Loucy (cell line): ENCODE data around the gene ACHE.

Experiments used
- H2AFZ ChIP-seq: fragments of 200-600 bp; sonication (generic); 2 replicates; pipeline ENCODE4 v1.6.0; 2016; ENCODE audit warnings: antibody characterized with exemption, mild to moderate bottlenecking, low read length, moderate library complexity
- H3F3A ChIP-seq: fragments of 200-600 bp; 2 replicates; pipeline ENCODE4 v1.6.0; 2016; ENCODE audit warnings: antibody characterized with exemption, low read depth, mild to moderate bottlenecking
- H3K27me3 ChIP-seq: fragments of 200-600 bp; sonication (generic); 2 replicates; pipeline ENCODE4 v1.6.1; 2014; ENCODE audit warnings: low read length, mild to moderate bottlenecking; ENCODE audit not compliant: insufficient read depth, poor library complexity, severe bottlenecking
- H3K36me3 ChIP-seq: fragments of 200-600 bp; sonication (generic); 2 replicates; pipeline ENCODE4 v1.6.1; 2016; ENCODE audit warnings: low read length; ENCODE audit not compliant: insufficient read depth
- H3K4me1 ChIP-seq: fragments of 200-600 bp; sonication (generic); 2 replicates; pipeline ENCODE4 v1.5.1; 2014; ENCODE audit warnings: low read length, mild to moderate bottlenecking; ENCODE audit not compliant: insufficient read depth, poor library complexity, severe bottlenecking
- H3K4me2 ChIP-seq: fragments of 200-600 bp; sonication (generic); 2 replicates; pipeline ENCODE4 v1.6.0; 2014; ENCODE audit warnings: antibody characterized with exemption, low read length, low read depth, mild to moderate bottlenecking; ENCODE audit not compliant: poor library complexity, severe bottlenecking
- H3K4me3 ChIP-seq: fragments of 200-600 bp; sonication (generic); 2 replicates; pipeline ENCODE4 v1.5.1; 2014; ENCODE audit warnings: low read length, mild to moderate bottlenecking, mixed read lengths; ENCODE audit not compliant: poor library complexity, severe bottlenecking
- H3K79me2 ChIP-seq: fragments of 200-600 bp; sonication (generic); 2 replicates; pipeline ENCODE4 v1.6.1; 2014; ENCODE audit warnings: low read length; ENCODE audit not compliant: insufficient read depth
- H3K9ac ChIP-seq: fragments of 200-600 bp; sonication (generic); 2 replicates; pipeline ENCODE4 v1.6.0; 2014; ENCODE audit warnings: mild to moderate bottlenecking, low read depth, low read length, moderate library complexity; ENCODE audit not compliant: poor library complexity, severe bottlenecking
- H3K9me2 ChIP-seq: fragments of 200-600 bp; sonication (generic); replicated peaks from 2 replicates; pipeline ENCODE4 v1.6.1; 2016; ENCODE audit warnings: low read depth, low read length, mixed read lengths
- H3K9me3 ChIP-seq: fragments of 200-600 bp; sonication (generic); 2 replicates; pipeline ENCODE4 v1.6.1; 2014; ENCODE audit warnings: mild to moderate bottlenecking, antibody characterized with exemption, low read length, low read depth; ENCODE audit not compliant: insufficient read depth
- H4K20me1 ChIP-seq: fragments of 200-600 bp; sonication (generic); 2 replicates; pipeline ENCODE4 v1.6.0; 2014; ENCODE audit warnings: antibody characterized with exemption, low read length, mild to moderate bottlenecking; ENCODE audit not compliant: insufficient read depth, poor library complexity, severe bottlenecking
- CTCF ChIP-seq: fragments of 200-600 bp; sonication (generic); conservative IDR thresholded peaks from 2 replicates; pipeline ENCODE4 v1.5.1; 2014; ENCODE audit warnings: mild to moderate bottlenecking, antibody characterized with exemption, low read length
- EZH2phosphoT487 ChIP-seq: fragments of 200-600 bp; IDR thresholded peaks from 2 replicates; pipeline ENCODE4 v1.6.1; 2018; ENCODE audit warnings: antibody characterized with exemption, mild to moderate bottlenecking, moderate library complexity, borderline replicate concordance

ACHE gene

GRCh38 chr7:100840470-100841100 is 55.1 kb downstream of the ACHE start:
- Histone ChIP-seq H3K9ac (no peak overlapping the region), H3K36me3 (no peaks in the 10 kb centered on the region), H2AFZ (no peak overlapping the region), H3F3A (no peaks in the 10 kb centered on the region), H4K20me1 (no peaks in the 10 kb centered on the region), H3K9me2 (no peaks in the 10 kb centered on the region), H3K4me3 (no peak overlapping the region), H3K4me1 (no peaks in the 10 kb centered on the region), H3K9me3 (no peaks in the 10 kb centered on the region), H3K27me3 (no peaks in the 10 kb centered on the region), H3K4me2 (no peak overlapping the region), H3K79me2 (no peaks in the 10 kb centered on the region)
- TF ChIP-seq EZH2phosphoT487 (no peak), CTCF (no peak)
